OCI-LY1 (cell line): ENCODE results near the gene SLX4IP.

Experiments used
- H2AFZ ChIP-seq: fragments of 200-600 bp; sonication (generic), shearing (Covaris generic); 2 replicates; pipeline ENCODE4 v1.6.0; 2014; ENCODE audit warnings: antibody characterized with exemption, mild to moderate bottlenecking, low read length
- H3F3A ChIP-seq: fragments of 200-600 bp; sonication (generic), shearing (Covaris generic); 2 replicates; pipeline ENCODE4 v1.6.0; 2014; ENCODE audit warnings: mild to moderate bottlenecking, antibody characterized with exemption, low read length, moderate library complexity; ENCODE audit not compliant: insufficient read depth
- H3K27ac ChIP-seq: fragments of 200-600 bp; sonication (generic); 2 replicates; pipeline ENCODE4 v1.5.1; 2014; ENCODE audit warnings: low read length, mixed run types, mild to moderate bottlenecking, low read depth; ENCODE audit not compliant: poor library complexity, severe bottlenecking
- H3K27me3 ChIP-seq: fragments of 200-600 bp; sonication (generic); 2 replicates; pipeline ENCODE4 v1.6.0; 2014; ENCODE audit warnings: antibody characterized with exemption, mild to moderate bottlenecking, low read length, moderate library complexity; ENCODE audit not compliant: insufficient read depth
- H3K36me3 ChIP-seq: fragments of 200-600 bp; sonication (generic); 2 replicates; pipeline ENCODE4 v1.6.1; 2014; ENCODE audit warnings: mild to moderate bottlenecking, antibody characterized with exemption, low read length, moderate library complexity, mixed read lengths; ENCODE audit not compliant: insufficient read depth
- H3K4me1 ChIP-seq: fragments of 200-600 bp; sonication (generic); 2 replicates; pipeline ENCODE4 v1.5.1; 2014; ENCODE audit warnings: mild to moderate bottlenecking, low read length, moderate library complexity; ENCODE audit not compliant: insufficient read depth, severe bottlenecking
- H3K4me2 ChIP-seq: fragments of 200-600 bp; sonication (generic), shearing (Covaris generic); 2 replicates; pipeline ENCODE4 v1.6.1; 2014; ENCODE audit warnings: low read length
- H3K4me3 ChIP-seq: fragments of 200-600 bp; sonication (generic); 2 replicates; pipeline ENCODE4 v1.5.1; 2014; ENCODE audit warnings: low read length, low read depth, mild to moderate bottlenecking, mixed read lengths; ENCODE audit not compliant: poor library complexity, severe bottlenecking
- H3K79me2 ChIP-seq: fragments of 200-600 bp; shearing (Covaris generic); 2 replicates; pipeline ENCODE4 v1.6.1; 2016; ENCODE audit warnings: mixed run types, low read length, mixed read lengths; ENCODE audit not compliant: insufficient read depth
- H3K9ac ChIP-seq: fragments of 200-600 bp; sonication (generic), shearing (Covaris generic); 2 replicates; pipeline ENCODE4 v1.6.1; 2014; ENCODE audit warnings: mild to moderate bottlenecking, low read length, mixed read lengths
- H3K9me2 ChIP-seq: fragments of 200-600 bp; sonication (generic), shearing (Covaris generic); 2 replicates; pipeline ENCODE4 v1.6.1; 2014; ENCODE audit warnings: low read depth, mild to moderate bottlenecking, low read length, mixed read lengths
- H3K9me3 ChIP-seq: fragments of 200-600 bp; shearing (Covaris generic); 2 replicates; pipeline ENCODE4 v1.6.1; 2014; ENCODE audit warnings: low read length, mixed read lengths
- H4K20me1 ChIP-seq: fragments of 200-600 bp; sonication (generic), shearing (Covaris generic); 2 replicates; pipeline ENCODE4 v1.6.0; 2016; ENCODE audit warnings: mild to moderate bottlenecking, low read length; ENCODE audit not compliant: insufficient read depth
- EZH2 ChIP-seq: fragments of 200-600 bp; sonication (generic), shearing (Covaris generic); IDR thresholded peaks from 2 replicates; pipeline ENCODE4 v1.8.0; 2017; ENCODE audit warnings: borderline replicate concordance, mixed run types, mild to moderate bottlenecking, antibody characterized with exemption, low read length, moderate library complexity, mixed read lengths
- TF ChIP-seq, protein P1 (sequence below): fragments of 200-600 bp; sonication (generic), shearing (Covaris generic); IDR thresholded peaks from 2 replicates; pipeline ENCODE4 v1.5.1; 2017; ENCODE audit warnings: mild to moderate bottlenecking, antibody characterized with exemption, low read length, moderate library complexity, mixed read lengths

Gene SLX4IP

DNA sequence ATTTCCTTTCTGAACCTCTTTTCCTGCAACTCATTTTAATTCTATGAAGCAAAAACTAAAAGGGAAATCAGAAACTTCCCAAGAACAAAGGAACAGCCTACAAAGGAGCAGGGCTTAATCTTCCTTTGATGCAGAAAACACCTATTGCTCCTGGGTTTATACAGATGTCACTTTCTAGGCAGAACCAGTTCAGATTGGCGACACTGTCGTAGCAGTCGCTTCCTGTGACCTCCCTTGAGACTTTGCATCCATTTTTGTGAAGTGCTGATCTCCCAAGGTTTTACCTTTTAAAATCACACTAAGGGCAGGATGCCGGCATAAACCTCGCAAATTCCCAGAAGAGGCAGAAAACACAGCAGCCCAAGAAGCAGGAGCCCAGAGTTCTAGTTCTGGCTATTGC is 198.6 kb downstream of the SLX4IP start:
- no peaks in the 10 kb centered on the region for H3F3A ChIP-seq
- H3K36me3 ChIP-seq: no peaks in the 10 kb centered on the region
- no peaks in the 10 kb centered on the region for H3K9me3 ChIP-seq
- H3K4me1 ChIP-seq: no peaks in the 10 kb centered on the region
- no peak overlapping the region for H3K4me2 ChIP-seq
- no peaks in the 10 kb centered on the region for H3K9me2 ChIP-seq
- H3K27ac ChIP-seq: no peak overlapping the region
- no peaks in the 10 kb centered on the region for H3K79me2 ChIP-seq
- no peak overlapping the region for H3K9ac ChIP-seq
- TF ChIP-seq, protein P1, sequence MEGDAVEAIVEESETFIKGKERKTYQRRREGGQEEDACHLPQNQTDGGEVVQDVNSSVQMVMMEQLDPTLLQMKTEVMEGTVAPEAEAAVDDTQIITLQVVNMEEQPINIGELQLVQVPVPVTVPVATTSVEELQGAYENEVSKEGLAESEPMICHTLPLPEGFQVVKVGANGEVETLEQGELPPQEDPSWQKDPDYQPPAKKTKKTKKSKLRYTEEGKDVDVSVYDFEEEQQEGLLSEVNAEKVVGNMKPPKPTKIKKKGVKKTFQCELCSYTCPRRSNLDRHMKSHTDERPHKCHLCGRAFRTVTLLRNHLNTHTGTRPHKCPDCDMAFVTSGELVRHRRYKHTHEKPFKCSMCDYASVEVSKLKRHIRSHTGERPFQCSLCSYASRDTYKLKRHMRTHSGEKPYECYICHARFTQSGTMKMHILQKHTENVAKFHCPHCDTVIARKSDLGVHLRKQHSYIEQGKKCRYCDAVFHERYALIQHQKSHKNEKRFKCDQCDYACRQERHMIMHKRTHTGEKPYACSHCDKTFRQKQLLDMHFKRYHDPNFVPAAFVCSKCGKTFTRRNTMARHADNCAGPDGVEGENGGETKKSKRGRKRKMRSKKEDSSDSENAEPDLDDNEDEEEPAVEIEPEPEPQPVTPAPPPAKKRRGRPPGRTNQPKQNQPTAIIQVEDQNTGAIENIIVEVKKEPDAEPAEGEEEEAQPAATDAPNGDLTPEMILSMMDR: no peak
- no peak for TF ChIP-seq EZH2
- H3K27me3 ChIP-seq: no peaks in the 10 kb centered on the region
- no peak overlapping the region for H3K4me3 ChIP-seq
- no peaks in the 10 kb centered on the region for H4K20me1 ChIP-seq
- no peak overlapping the region for H2AFZ ChIP-seq

DNA sequence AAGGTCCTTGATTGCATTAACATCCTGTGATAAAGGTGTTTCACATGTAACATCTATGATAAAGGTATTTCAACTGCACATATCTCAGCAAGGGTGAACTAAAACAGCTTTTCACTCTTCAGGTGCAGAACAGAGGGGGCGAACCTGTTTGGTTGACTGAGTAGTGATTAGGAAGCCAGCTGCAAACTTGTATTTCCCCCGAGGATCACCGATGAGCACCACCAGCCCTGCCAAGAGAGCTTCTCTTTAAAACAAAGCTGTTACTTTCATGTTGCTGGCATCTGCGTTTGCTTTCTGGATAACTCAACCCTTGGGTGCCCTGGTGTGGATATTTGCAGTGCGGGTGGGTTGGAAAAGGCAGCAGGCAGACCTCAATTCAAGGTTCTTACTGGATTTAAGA is 199.1 kb downstream of the SLX4IP start:
- H3K79me2 ChIP-seq: no peaks in the 10 kb centered on the region
- H2AFZ ChIP-seq: no peak overlapping the region
- no peak overlapping the region for H3K9ac ChIP-seq
- no peak overlapping the region for H3K4me2 ChIP-seq
- no peak overlapping the region for H3K4me3 ChIP-seq
- H3K9me3 ChIP-seq: no peaks in the 10 kb centered on the region
- no peaks in the 10 kb centered on the region for H3K27me3 ChIP-seq
- H4K20me1 ChIP-seq: no peaks in the 10 kb centered on the region
- no peak for TF ChIP-seq EZH2
- TF ChIP-seq, protein P1: no peak
- no peaks in the 10 kb centered on the region for H3K4me1 ChIP-seq
- H3K27ac ChIP-seq: no peak overlapping the region
- no peaks in the 10 kb centered on the region for H3K9me2 ChIP-seq
- H3K36me3 ChIP-seq: no peaks in the 10 kb centered on the region
- no peaks in the 10 kb centered on the region for H3F3A ChIP-seq

DNA sequence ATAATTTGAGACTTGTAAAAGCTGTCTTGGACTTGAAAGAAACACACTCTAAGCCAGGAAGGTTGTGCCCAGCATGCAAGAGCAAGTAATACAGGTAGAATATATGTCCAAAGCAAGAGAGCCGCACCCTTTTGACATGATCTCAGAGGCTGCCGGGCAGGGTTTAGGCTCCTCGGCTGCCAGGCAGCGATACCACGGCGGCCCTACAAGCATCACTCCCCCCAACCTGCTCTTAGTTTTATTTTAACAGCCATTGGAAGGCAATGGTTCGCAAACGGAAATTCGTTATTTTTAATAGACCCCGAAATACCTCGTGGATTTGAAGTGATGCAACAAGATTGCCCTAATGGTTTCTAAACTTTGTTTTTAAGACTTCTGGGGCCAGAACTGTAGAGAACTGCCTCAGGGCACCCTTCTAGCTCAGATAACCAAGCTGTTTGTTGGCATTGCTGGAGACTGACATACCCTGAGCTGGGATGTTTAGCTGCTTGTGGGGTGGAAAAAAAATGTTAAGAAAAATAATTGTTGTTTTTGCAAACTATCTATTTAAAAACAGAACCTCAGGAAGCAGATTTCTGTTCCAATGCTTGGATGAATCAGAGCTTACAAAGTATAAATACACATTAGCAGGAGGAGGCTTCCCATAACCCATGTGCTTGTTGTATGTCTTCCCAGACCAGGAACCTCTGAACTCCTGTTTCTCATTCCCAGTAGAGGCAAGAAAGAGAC is 199.7 kb downstream of the SLX4IP start:
- Histone ChIP-seq H3K9me2 (no peaks in the 10 kb centered on the region), H3K79me2 (no peaks in the 10 kb centered on the region), H4K20me1 (no peaks in the 10 kb centered on the region), H3K9me3 (no peaks in the 10 kb centered on the region), H3K9ac (no peak overlapping the region), H2AFZ (no peak overlapping the region), H3K36me3 (no peaks in the 10 kb centered on the region), H3F3A (no peaks in the 10 kb centered on the region), H3K4me2 (no peak overlapping the region), H3K27me3 (no peaks in the 10 kb centered on the region), H3K4me3 (no peak overlapping the region), H3K4me1 (no peaks in the 10 kb centered on the region), H3K27ac (no peak overlapping the region)
- TF ChIP-seq EZH2: no peak
- TF ChIP-seq, protein P1: no peak
